Endodermal cell (in vitro differentiated cells): ENCODE measurements around the gene SCARF2. TPM values are rescaled to one million over a fixed set of nuclear protein-coding genes. Genes with fewer than 3 reads are reported as not detected.
A peak's percentile ranks its signal among the peaks of the same experiment; 100 is the strongest.

ENCODE experiments used
- DNase-seq: peaks from one replicate; pipeline ENCODE4 v3.0.0-alpha.2; 2017
- H3K27ac ChIP-seq: 2 replicates; pipeline ENCODE4 v1.5.1; 2013; ENCODE audit warnings: mild to moderate bottlenecking, low read depth, low read length, moderate library complexity
- H3K27me3 ChIP-seq: 2 replicates; pipeline ENCODE4 v1.6.1; 2013; ENCODE audit warnings: mild to moderate bottlenecking, low read length, moderate library complexity; ENCODE audit not compliant: insufficient read depth, control insufficient read depth, poor library complexity, severe bottlenecking
- H3K36me3 ChIP-seq: 2 replicates; pipeline ENCODE4 v1.7.0; 2013; ENCODE audit warnings: mild to moderate bottlenecking, low read length, moderate library complexity; ENCODE audit not compliant: control insufficient read depth, insufficient read depth
- H3K4me1 ChIP-seq: one replicate; pipeline ENCODE4 v1.7.0; 2013; ENCODE audit warnings: low read length; ENCODE audit not compliant: control insufficient read depth, insufficient read depth
- H3K4me3 ChIP-seq: 2 replicates; pipeline ENCODE4 v1.5.1; 2013; ENCODE audit warnings: mild to moderate bottlenecking, low read length, moderate library complexity
- H3K9ac ChIP-seq: 2 replicates; pipeline ENCODE4 v1.6.1; 2013; ENCODE audit warnings: mild to moderate bottlenecking, low read length, moderate library complexity; ENCODE audit not compliant: poor library complexity, severe bottlenecking; ENCODE audit errors: extremely low read depth
- H3K9me3 ChIP-seq: 2 replicates; pipeline ENCODE4 v1.6.1; 2013; ENCODE audit warnings: mild to moderate bottlenecking, low read length, moderate library complexity; ENCODE audit not compliant: control insufficient read depth
- H3K27ac Mint-ChIP-seq: 2 replicates; pipeline ENCODE4 v1.8.0; 2020; ENCODE audit warnings: mixed read lengths
- H3K27me3 Mint-ChIP-seq: 2 replicates; pipeline ENCODE4 v1.8.0; 2021; ENCODE audit warnings: mild to moderate bottlenecking, mixed read lengths; ENCODE audit not compliant: insufficient read depth
- H3K36me3 Mint-ChIP-seq: 2 replicates; pipeline ENCODE4 v1.8.0; 2020; ENCODE audit warnings: low read depth, mixed read lengths
- H3K4me1 Mint-ChIP-seq: 2 replicates; pipeline ENCODE4 v1.8.0; 2020; ENCODE audit warnings: mixed read lengths
- H3K4me3 Mint-ChIP-seq: 2 replicates; pipeline ENCODE4 v1.8.0; 2020; ENCODE audit warnings: mild to moderate bottlenecking, moderate library complexity, mixed read lengths
- H3K9me3 Mint-ChIP-seq: 2 replicates; pipeline ENCODE4 v1.8.0; 2020; ENCODE audit warnings: mild to moderate bottlenecking, mixed read lengths
- WGBS, 2 experiments: methylation state at CpG; one replicate each; pipeline versions ENCODE4 v1.1.5 to v1.1.7; 2013; ENCODE audit warnings: missing lambda C conversion rate in 2 of 2, mixed read lengths in 1 of 2; ENCODE audit not compliant: insufficient coverage in 1 of 2, insufficient read length in 1 of 2; 5-methylcytosine and 5-hydroxymethylcytosine counted together
- total RNA-seq, 2 donors: library from RNA; stranded (reverse); fragmentation: NEBNext Ultra II Directional in 1 of 2; extraction: Animal tissue kit (Norgen Biotek cat#: 25700) in 1 of 2; gene quantifications; 2 replicates in 1 of 2; 3 replicates in 1 of 2; pipeline ENCODE4 v1.2.1, GENCODE V29; 2021
- TF ChIP-seq, protein P1 (sequence below): fragments of 200-600 bp; sonication (generic); conservative IDR thresholded peaks from 2 replicates; pipeline ENCODE4 v1.5.0; 2021; ENCODE audit warnings: antibody characterized with exemption, mild to moderate bottlenecking

SCARF2 gene
- total RNA-seq, 2 donors from 2014 or later = 19.8 to 20.3 TPM

DNA sequence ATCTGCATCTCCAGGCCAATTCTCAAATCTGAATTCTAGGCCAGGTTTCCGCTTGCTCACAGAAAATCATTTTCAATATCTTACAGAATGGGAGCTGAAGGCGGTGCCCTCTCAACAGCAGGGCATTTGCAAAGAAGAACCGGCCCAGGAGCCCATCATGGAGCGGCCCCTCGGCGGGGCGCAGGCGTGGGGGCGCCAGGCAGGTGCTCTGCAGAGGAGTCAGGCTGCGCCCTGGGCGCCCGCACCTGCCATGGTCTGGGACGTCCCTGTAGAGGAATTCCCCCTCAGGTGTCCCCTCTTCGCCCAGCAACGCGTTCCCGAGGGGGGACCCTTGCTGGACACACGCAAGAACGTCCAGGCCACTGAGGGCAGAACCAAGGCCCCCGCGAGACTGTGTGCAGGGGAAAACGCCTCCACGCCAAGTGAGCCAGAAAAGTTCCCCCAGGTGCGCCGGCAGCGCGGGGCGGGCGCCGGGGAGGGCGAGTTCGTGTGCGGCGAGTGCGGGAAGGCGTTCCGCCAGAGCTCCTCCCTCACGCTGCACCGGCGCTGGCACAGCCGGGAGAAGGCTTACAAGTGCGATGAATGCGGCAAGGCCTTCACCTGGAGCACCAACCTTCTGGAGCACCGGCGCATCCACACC, 32.2 kb downstream of the SCARF2 start:
- Mint-ChIP-seq H3K27ac (no peak overlapping the region), H3K4me3 (no peak overlapping the region), H3K9me3 (no peaks in the 10 kb centered on the region), H3K4me1 (no peaks in the 10 kb centered on the region), H3K27me3 (no peaks in the 10 kb centered on the region), H3K36me3 (peaks cover 56% of the 10 kb centered on the region)
- Histone ChIP-seq H3K4me1 (no peaks in the 10 kb centered on the region), H3K36me3 (peaks cover 47% of the 10 kb centered on the region), H3K9me3 (no peaks in the 10 kb centered on the region), H3K27me3 (no peaks in the 10 kb centered on the region), H3K27ac (no peak overlapping the region), H3K4me3 (no peak overlapping the region), H3K9ac (no peak overlapping the region)
- TF ChIP-seq, protein P1, sequence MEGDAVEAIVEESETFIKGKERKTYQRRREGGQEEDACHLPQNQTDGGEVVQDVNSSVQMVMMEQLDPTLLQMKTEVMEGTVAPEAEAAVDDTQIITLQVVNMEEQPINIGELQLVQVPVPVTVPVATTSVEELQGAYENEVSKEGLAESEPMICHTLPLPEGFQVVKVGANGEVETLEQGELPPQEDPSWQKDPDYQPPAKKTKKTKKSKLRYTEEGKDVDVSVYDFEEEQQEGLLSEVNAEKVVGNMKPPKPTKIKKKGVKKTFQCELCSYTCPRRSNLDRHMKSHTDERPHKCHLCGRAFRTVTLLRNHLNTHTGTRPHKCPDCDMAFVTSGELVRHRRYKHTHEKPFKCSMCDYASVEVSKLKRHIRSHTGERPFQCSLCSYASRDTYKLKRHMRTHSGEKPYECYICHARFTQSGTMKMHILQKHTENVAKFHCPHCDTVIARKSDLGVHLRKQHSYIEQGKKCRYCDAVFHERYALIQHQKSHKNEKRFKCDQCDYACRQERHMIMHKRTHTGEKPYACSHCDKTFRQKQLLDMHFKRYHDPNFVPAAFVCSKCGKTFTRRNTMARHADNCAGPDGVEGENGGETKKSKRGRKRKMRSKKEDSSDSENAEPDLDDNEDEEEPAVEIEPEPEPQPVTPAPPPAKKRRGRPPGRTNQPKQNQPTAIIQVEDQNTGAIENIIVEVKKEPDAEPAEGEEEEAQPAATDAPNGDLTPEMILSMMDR = no peak
- DNase-seq = no peak
- 96 to 98% methylated on average over 31 to 45 of the region's 45 CpGs for WGBS, 2 experiments

DNA sequence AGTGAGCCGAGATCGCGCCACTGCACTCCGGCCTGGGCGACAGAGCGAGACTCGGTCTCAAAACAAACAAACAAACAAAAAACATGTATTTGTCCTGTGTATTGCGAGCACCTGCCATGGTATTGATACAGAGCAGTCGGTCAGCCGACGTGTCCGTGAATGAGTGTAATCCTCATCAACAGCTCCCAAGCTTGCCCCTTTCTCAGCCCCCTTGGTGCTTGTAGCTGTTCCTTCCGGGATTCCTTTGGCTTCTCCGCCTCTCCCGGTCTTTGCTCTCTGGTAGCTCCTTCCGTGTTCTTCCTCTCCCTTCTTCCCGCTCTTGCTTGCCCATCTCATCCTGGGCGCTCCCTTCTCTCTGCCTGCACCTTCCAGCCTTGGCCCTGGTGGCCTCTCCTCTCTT, 32.7 kb downstream of the SCARF2 start:
- Histone ChIP-seq H3K36me3 (peaks cover 50% of the 10 kb centered on the region), H3K4me1 (no peaks in the 10 kb centered on the region), H3K27me3 (no peaks in the 10 kb centered on the region), H3K27ac (no peak overlapping the region), H3K9ac (no peak overlapping the region), H3K4me3 (no peak overlapping the region), H3K9me3 (no peaks in the 10 kb centered on the region)
- peaks cover under 1% of the 10 kb centered on the region for H3K4me1 Mint-ChIP-seq
- 95 to 97% methylated on average over 18 of the region's 18 CpGs for WGBS, 2 experiments
- H3K4me3 Mint-ChIP-seq = no peak overlapping the region
- TF ChIP-seq, protein P1 = no peak
- no peak overlapping the region for H3K27ac Mint-ChIP-seq
- H3K36me3 Mint-ChIP-seq = peaks cover 55% of the 10 kb centered on the region
- peak; percentile 13 for DNase-seq
- no peaks in the 10 kb centered on the region for H3K9me3 Mint-ChIP-seq
- H3K27me3 Mint-ChIP-seq = no peaks in the 10 kb centered on the region

DNA sequence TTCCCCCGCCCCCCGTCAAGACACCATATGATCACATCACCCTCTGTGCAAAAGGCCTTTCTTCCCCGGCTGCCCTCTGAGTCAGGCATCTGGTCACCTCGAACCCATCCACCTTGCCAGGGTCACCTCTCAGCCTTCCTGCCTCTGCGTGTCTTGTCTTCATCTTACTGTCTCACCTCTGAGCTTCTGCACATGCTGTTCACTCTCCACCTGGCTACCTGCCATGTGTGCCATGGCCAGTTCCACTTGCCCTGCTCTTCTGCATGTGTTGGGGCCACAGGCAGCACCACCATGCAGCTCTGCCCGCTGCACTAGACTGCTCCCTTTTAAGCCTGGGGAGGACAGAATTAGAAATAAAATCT, 33.9 kb downstream of the SCARF2 start:
- Histone ChIP-seq H3K27me3 (no peaks in the 10 kb centered on the region), H3K36me3 (peaks cover 50% of the 10 kb centered on the region), H3K9ac (no peak overlapping the region), H3K4me3 (no peak overlapping the region), H3K27ac (no peak overlapping the region), H3K9me3 (no peaks in the 10 kb centered on the region), H3K4me1 (no peaks in the 10 kb centered on the region)
- H3K4me3 Mint-ChIP-seq = no peak overlapping the region
- H3K27me3 Mint-ChIP-seq = no peaks in the 10 kb centered on the region
- H3K36me3 Mint-ChIP-seq = peaks cover 50% of the 10 kb centered on the region
- peaks cover 10% of the 10 kb centered on the region for H3K4me1 Mint-ChIP-seq
- TF ChIP-seq, protein P1 = no peak
- no peak overlapping the region for H3K27ac Mint-ChIP-seq
- WGBS, 2 experiments = 92 to 95% methylated on average over 6 of the region's 6 CpGs
- DNase-seq = peak; percentile 18
- H3K9me3 Mint-ChIP-seq = no peaks in the 10 kb centered on the region
